ENCODE measurements around the gene RRP15.

RRP15 gene

GRCh38 chr1:218328769-218329168, 43.7 kb downstream of the RRP15 start:
- H3K4me3 ChIP-seq (ENCODE audit: low read depth, low read length): no peak overlapping the region
- TF ChIP-seq CTCF (IDR thresholded peaks at IDR 0.05; ENCODE audit: low read depth, low read length, missing control alignments): no peak
- in situ Hi-C loops (cut with HindIII; ENCODE audit: low sequenced_read_pairs): loop anchor here (25.0 kb wide), 1 partner anchor 734 kb away; no protein-coding TSS in a partner anchor
- no peak for DNase-seq (ENCODE audit: low read depth)

DNA sequence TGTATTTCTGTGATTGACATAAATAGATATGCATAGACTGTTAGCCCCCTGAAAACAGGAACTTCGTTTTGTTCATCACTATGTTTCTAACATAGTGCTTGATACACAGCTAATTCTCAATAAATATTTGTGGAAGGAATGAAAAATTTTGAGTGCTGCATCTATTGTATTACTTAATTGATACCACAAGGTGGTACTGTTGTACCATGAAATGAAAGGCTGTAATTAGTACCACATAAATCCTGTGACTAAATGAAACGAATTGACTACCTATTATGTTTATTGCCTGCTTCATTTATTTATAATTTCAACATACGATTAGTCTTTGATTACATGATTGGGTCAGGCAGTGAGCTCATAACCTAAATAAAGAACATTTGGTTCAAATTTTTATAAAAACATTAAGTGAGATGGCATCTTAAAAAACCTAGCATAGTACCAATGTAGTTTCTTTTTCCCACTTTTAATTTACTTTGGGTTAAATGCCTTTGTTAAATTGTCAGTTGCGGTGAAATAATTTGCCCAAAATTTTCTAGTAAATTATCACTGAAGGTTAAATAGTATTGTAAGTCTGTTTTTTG, 45.0 kb downstream of the RRP15 start:
- in situ Hi-C loops (cut with HindIII; ENCODE audit: low sequenced_read_pairs): loop anchor here (25.0 kb wide), 1 partner anchor 732 kb away; no protein-coding TSS in a partner anchor
- TF ChIP-seq CTCF (IDR thresholded peaks at IDR 0.05; ENCODE audit: low read depth, low read length, missing control alignments): peak; percentile 9
- DNase-seq (ENCODE audit: low read depth): no peak
- H3K4me3 ChIP-seq (ENCODE audit: low read depth, low read length): no peak overlapping the region

DNA sequence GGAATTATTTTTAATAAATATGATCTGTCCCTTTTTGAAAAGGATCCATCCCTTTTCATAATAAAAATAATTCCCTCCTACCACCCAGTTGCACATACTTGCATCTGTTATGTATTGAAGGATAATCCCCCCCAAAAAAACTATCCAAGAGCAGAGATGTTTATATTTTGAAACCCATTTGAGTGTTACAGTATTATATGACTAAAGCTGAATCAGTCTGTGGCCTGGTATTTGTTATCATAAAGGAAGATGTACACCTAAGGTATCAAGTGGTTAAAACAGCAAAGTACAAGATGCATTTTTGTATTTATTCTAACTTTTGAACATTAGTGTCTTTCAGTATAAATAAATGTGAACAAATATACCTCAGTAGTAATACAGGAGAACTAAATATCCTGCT, 47.3 kb downstream of the RRP15 start:
- in situ Hi-C loops (cut with HindIII; ENCODE audit: low sequenced_read_pairs): loop anchor here (25.0 kb wide), 1 partner anchor 730 kb away; no protein-coding TSS in a partner anchor
- DNase-seq (ENCODE audit: low read depth): no peak
- no peak overlapping the region for H3K4me3 ChIP-seq (ENCODE audit: low read depth, low read length)
- TF ChIP-seq CTCF (IDR thresholded peaks at IDR 0.05; ENCODE audit: low read depth, low read length, missing control alignments): no peak

- H3K4me3 ChIP-seq (ENCODE audit: low read depth, low read length): no peak overlapping the region
- in situ Hi-C loops (cut with HindIII; ENCODE audit: low sequenced_read_pairs): loop anchor here (25.0 kb wide), 1 partner anchor 726 kb away; no protein-coding TSS in a partner anchor
- TF ChIP-seq CTCF (IDR thresholded peaks at IDR 0.05; ENCODE audit: low read depth, low read length, missing control alignments): no peak
- DNase-seq (ENCODE audit: low read depth): no peak
Measured at GRCh38 chr1:218336328-218336727, 51.2 kb downstream of the RRP15 start.

DNA sequence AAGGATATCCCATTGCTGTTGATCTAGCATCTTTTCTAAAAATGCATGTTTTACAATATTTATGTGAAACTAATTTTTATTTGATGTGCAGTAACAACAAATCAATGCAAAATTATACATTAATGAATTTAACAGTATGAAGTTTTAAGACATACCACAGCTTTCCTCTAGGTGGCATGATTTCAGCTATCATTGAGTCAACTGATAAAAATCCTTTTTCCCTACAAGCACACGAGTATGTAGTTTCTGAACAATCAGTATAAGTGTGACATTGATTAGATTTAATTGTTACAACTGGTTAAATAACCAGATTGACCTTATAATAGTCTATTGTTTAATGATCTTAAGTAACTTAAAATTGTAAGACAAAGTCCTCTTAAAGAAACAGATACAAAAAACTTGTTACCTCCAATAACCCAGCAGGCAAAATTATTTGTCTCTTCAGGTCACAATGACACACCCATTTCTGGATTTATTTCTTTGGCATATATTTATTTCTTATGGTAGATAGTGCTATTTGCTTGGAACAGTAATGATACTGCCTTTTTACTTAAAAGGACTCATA, 54.3 kb downstream of the RRP15 start:
- in situ Hi-C loops (cut with HindIII; ENCODE audit: low sequenced_read_pairs): loop anchor here (25.0 kb wide), 1 partner anchor 723 kb away; no protein-coding TSS in a partner anchor
- H3K4me3 ChIP-seq (ENCODE audit: low read depth, low read length): no peak overlapping the region
- DNase-seq (ENCODE audit: low read depth): no peak
- peak; percentile 47 for TF ChIP-seq CTCF (IDR thresholded peaks at IDR 0.05; ENCODE audit: low read depth, low read length, missing control alignments)

GRCh38 chr1:218341325-218341724, 56.2 kb downstream of the RRP15 start:
- DNase-seq (ENCODE audit: low read depth): no peak
- no peak overlapping the region for H3K4me3 ChIP-seq (ENCODE audit: low read depth, low read length)
- in situ Hi-C loops (cut with HindIII; ENCODE audit: low sequenced_read_pairs): loop anchor here (25.0 kb wide), 1 partner anchor 721 kb away; no protein-coding TSS in a partner anchor
- TF ChIP-seq CTCF (IDR thresholded peaks at IDR 0.05; ENCODE audit: low read depth, low read length, missing control alignments): no peak

Measured in astrocyte of the cerebellum (primary cell).